Nephron (organoid): ENCODE measurements around the gene CCDC34.

Experiments
- H3K27ac Mint-ChIP-seq, 3 experiments: 2 replicates each; pipeline ENCODE4 v1.8.0; 2020; ENCODE audit warnings: mixed read lengths in 3 of 3, mild to moderate bottlenecking in 2 of 3, moderate library complexity in 1 of 3
- H3K27me3 Mint-ChIP-seq: 2 replicates; pipeline ENCODE4 v1.8.0; 2021; ENCODE audit warnings: low read depth, mild to moderate bottlenecking, moderate library complexity, mixed read lengths
- H3K36me3 Mint-ChIP-seq: 2 replicates; pipeline ENCODE4 v1.8.0; 2020; ENCODE audit warnings: low read depth, mixed read lengths
- H3K4me1 Mint-ChIP-seq: 2 replicates; pipeline ENCODE4 v1.8.0; 2020; ENCODE audit warnings: mixed read lengths
- H3K4me3 Mint-ChIP-seq, 3 experiments: 2 replicates each; pipeline ENCODE4 v1.8.0; 2020; ENCODE audit warnings: mild to moderate bottlenecking in 3 of 3, mixed read lengths in 3 of 3, moderate library complexity in 2 of 3
- H3K9me3 Mint-ChIP-seq: 2 replicates; pipeline ENCODE4 v1.8.0; 2020; ENCODE audit warnings: mixed read lengths
- CTCF ChIP-seq, 3 experiments: fragments of 200-600 bp; sonication (generic); IDR thresholded peaks; one replicate each; pipeline ENCODE4 v1.5.0; 2021; ENCODE audit warnings: antibody characterized with exemption in 3 of 3; ENCODE audit not compliant: unreplicated experiment in 3 of 3

CCDC34 gene

GRCh38 chr11:27380771-27381170, 17.8 kb upstream of the CCDC34 start:
- Mint-ChIP-seq H3K4me1 (peaks cover 4% of the 10 kb centered on the region), H3K27ac (peak overlapping the region; percentile 10 to 72 (median 67))

GRCh38 chr11:27379449-27379848, 16.4 kb upstream of the CCDC34 start:
- Mint-ChIP-seq H3K9me3 (no peaks in the 10 kb centered on the region), H3K4me1 (peaks cover 4% of the 10 kb centered on the region), H3K4me3 (no peak overlapping the region), H3K36me3 (peaks cover 65% of the 10 kb centered on the region), H3K27me3 (no peaks in the 10 kb centered on the region), H3K27ac (no peak overlapping the region)
- TF ChIP-seq CTCF (IDR thresholded peaks at IDR 0.05; ENCODE audit: unreplicated experiment in 3 of 3) = no peak

More at GRCh38 chr11:27380771-27381170, 17.8 kb upstream of the CCDC34 start:
- TF ChIP-seq CTCF (IDR thresholded peaks at IDR 0.05; ENCODE audit: unreplicated experiment in 3 of 3) = no peak
- no peaks in the 10 kb centered on the region for H3K27me3 Mint-ChIP-seq
- no peak overlapping the region for H3K4me3 Mint-ChIP-seq
- peaks cover 64% of the 10 kb centered on the region for H3K36me3 Mint-ChIP-seq
- no peaks in the 10 kb centered on the region for H3K9me3 Mint-ChIP-seq

DNA sequence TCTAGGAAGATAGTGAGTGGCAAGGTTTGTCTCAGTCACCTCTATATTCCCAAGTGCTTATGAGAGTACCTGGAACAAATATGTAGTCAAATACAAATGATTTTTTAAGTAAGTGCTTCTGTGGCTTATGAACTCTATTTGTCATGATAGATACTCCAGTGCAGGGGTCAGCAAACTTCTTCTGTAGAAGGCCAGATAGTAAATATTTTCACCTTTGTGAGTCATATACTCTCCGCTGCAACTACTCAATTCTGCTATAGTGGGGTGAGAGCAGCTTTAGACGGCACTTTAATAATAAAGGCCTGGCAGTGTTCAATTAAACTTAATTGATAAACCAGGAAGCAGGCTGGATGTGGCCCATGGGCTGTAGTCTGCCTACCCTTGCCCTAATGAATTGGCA, 12.4 kb upstream of the CCDC34 start:
- Mint-ChIP-seq H3K9me3 (no peaks in the 10 kb centered on the region), H3K27me3 (no peaks in the 10 kb centered on the region), H3K4me3 (no peak overlapping the region), H3K4me1 (peaks cover 7% of the 10 kb centered on the region), H3K36me3 (peaks cover 66% of the 10 kb centered on the region), H3K27ac (no peak overlapping the region)
- TF ChIP-seq CTCF (IDR thresholded peaks at IDR 0.05; ENCODE audit: unreplicated experiment in 3 of 3) = no peak

GRCh38 chr11:27373856-27374602, 11.0 kb upstream of the CCDC34 start:
- H3K27ac Mint-ChIP-seq = no peak overlapping the region
- peaks cover 11% of the 10 kb centered on the region for H3K4me1 Mint-ChIP-seq
- peaks cover 57% of the 10 kb centered on the region for H3K36me3 Mint-ChIP-seq

GRCh38 chr11:27373392-27373791, 10.4 kb upstream of the CCDC34 start:
- H3K4me1 Mint-ChIP-seq = peaks cover 15% of the 10 kb centered on the region
- no peak overlapping the region for H3K4me3 Mint-ChIP-seq
- H3K36me3 Mint-ChIP-seq = peaks cover 56% of the 10 kb centered on the region
- H3K27me3 Mint-ChIP-seq = no peaks in the 10 kb centered on the region
- H3K9me3 Mint-ChIP-seq = no peaks in the 10 kb centered on the region
- TF ChIP-seq CTCF (IDR thresholded peaks at IDR 0.05; ENCODE audit: unreplicated experiment in 3 of 3) = no peak
- H3K27ac Mint-ChIP-seq = no peak overlapping the region

More at GRCh38 chr11:27373856-27374602, 11.0 kb upstream of the CCDC34 start:
- Mint-ChIP-seq H3K9me3 (no peaks in the 10 kb centered on the region), H3K27me3 (no peaks in the 10 kb centered on the region), H3K4me3 (no peak overlapping the region)
- TF ChIP-seq CTCF (IDR thresholded peaks at IDR 0.05; ENCODE audit: unreplicated experiment in 3 of 3) = no peak

GRCh38 chr11:27372164-27372563, 9.1 kb upstream of the CCDC34 start:
- Mint-ChIP-seq H3K36me3 (peaks cover 59% of the 10 kb centered on the region), H3K4me1 (peaks cover 25% of the 10 kb centered on the region), H3K4me3 (no peak overlapping the region), H3K27me3 (no peaks in the 10 kb centered on the region), H3K9me3 (no peaks in the 10 kb centered on the region), H3K27ac (peak overlapping the region in 2 of 3 experiments; percentile 35 to 54)
- TF ChIP-seq CTCF (IDR thresholded peaks at IDR 0.05; ENCODE audit: unreplicated experiment in 3 of 3) = no peak
